SIG-M5 treated with dmso at 0.1 percent for 504 hours (cell line): Measurements from ENCODE around the gene ACOXL.
A peak's percentile ranks its signal among the peaks of the same experiment; 100 is the strongest.

Source experiments
- DNase-seq: peaks from one replicate; lab custom pipeline; 2025; ENCODE audit not compliant: unreplicated experiment; lab: John Stamatoyannopoulos, UW

ACOXL gene

DNA sequence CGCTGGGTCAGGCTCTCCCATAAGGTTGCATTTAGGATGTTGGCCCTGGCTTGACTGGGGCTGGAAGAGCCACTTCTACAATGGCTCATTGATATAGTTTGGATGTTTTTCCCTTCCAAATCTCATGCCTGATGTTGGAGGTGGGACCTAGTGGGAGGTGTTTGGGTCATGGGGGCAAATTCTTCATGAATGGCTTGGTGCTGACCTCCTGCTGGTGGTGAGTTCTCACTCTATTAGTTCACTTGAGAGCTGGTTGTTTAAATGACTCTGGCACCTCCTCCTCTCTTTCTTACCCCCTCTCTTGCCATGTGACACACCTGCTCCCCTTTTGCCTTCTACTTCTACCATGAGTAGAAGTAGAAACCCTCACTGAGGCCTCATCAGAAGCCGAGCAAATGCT is 20.5 kb downstream of the ACOXL start:
- no peak for DNase-seq

- peak; percentile 35 for DNase-seq
Observed at GRCh38 chr2:110755491-110756078, 23.2 kb downstream of the ACOXL start.

DNA sequence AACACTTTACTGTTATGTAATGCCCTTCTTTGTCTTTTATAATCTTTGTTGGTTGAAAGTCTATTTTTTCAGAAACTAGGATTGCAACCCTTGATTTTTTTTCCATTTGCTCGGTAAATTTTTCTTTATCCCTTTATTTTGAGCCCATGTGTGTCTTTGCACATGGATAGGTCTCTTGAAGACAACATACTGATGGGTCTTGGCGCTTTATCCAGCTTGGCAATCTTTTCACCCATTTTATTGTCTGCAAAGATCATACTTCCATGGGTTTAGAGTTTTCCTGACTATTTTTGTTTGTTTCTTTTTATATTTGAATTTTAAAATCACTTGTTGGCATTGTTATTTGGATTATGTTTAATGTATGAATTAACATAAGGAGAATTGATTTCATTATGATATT is 27.0 kb downstream of the ACOXL start:
- DNase-seq, result no peak

- DNase-seq, result no peak
Observed at GRCh38 chr2:110764931-110765330, 32.6 kb downstream of the ACOXL start.

DNA sequence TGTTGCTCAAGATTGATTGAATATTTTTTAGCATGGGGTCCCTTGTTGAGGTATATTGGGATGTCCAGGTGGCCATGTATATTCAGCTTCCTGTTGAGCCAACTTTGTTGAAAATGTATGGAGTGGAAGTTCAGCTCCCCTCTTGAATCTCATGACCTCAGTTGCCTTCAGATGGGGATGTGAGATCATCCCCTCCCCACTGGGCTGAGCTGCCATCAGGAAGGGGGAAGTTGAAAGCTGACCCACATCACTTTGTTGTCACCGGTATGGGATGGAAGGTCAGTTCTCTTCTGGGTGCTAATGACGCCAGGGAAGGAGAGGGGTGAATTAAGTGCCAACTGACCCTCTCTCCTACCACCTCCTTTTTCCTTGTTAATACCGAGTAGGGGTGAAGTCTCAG is 33.9 kb downstream of the ACOXL start:
- no peak for DNase-seq

DNA sequence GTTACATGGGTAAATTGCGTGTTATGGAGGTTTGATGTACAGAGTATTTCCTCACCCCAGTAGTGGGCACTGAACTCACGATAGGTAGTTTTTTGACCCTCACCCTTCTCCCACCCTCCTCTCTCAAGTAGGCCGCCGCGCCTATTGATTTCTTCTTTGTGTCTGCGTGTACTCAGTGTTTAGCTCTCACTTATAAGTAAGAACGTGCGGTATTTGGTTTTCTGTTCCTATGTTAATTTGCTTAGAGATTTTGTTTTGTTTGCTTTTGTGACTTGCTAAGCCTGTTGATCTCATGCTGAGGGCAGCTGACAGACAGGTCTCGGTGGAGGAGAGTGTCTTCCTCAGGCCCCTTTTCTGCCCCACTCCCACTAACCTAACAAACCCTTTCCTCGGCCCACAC is 36.2 kb downstream of the ACOXL start:
- no peak for DNase-seq

DNA sequence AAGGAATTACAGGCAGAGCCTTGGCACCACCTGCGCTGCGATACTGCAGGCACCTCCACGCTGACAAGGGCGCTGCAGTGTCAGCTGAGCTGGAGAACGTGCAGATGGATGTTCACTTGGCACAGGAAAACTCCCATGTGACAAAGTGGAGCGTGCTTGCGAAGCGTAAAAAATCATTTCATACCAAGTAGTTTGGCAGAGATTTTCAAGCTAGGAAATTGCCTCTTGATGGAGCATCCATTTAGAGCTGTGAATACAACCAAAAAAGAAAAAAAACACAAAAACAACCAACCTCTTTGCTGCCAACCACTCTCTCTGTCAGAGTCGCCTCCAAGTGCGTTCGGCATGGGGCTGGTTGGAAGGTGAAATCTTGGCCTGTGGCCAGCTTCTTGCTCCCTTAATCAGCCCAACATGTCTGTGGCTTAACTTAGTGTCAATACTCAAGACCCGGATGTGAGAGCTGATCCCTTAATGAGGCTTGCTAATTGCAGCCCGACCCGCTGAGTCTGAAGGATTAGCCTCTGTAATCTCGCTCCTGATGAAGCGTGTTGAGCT is 38.1 kb downstream of the ACOXL start:
- DNase-seq, result no peak

DNA sequence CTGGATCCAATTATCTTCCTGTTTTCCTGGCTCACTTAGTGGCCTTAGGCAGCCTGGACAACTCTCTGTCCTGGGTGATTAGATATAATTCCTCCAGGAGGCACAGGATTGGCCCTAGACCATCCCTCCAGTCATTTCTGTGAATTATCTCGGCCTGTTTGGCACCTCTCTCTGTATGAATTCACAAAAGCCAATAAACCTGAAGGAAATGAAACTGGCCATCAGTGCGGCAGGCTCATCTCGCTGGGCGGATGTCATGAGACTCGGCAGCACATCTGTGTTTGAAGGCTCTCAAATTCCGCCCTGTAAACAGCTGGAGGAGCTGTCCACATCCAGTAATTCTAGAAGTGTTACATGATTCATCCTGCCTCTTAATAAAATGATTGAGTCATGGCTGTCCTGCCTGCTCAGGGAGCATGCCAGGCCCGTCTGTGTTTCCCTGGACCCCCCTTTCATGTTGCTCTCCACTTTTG is 38.6 kb downstream of the ACOXL start:
- no peak for DNase-seq

- no peak for DNase-seq
Observed at GRCh38 chr2:110771547-110772382, 39.4 kb downstream of the ACOXL start.

- no peak for DNase-seq
Observed at GRCh38 chr2:110772383-110772755, 40.0 kb downstream of the ACOXL start.

DNA sequence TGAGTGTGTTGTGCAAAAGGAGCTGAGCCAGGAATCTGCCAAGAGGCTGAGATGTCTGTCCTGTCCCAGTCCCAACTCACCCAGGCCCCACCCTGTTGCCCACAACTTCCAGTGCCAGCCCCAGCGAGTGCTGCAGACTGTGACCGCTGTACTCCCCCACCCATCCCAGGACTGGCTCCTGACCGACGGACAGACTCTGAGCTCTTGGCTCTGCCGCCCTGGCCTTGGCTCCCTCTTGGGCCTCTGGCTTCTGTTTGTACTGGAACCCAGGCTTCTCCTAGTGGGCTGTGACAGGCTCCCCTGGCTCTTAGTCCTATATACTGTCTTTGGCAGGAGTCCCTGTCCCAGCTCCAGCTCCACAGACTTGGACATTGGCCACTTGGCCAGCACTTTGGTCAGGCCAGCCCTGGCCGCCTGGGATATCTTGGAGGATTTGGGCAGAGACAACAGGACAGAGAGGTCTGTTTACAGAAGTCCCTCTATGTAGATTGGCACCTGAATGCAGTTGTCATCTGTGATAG is 41.1 kb downstream of the ACOXL start:
- DNase-seq, result no peak

GRCh38 chr2:110774701-110775100 is 42.3 kb downstream of the ACOXL start:
- no peak for DNase-seq

DNA sequence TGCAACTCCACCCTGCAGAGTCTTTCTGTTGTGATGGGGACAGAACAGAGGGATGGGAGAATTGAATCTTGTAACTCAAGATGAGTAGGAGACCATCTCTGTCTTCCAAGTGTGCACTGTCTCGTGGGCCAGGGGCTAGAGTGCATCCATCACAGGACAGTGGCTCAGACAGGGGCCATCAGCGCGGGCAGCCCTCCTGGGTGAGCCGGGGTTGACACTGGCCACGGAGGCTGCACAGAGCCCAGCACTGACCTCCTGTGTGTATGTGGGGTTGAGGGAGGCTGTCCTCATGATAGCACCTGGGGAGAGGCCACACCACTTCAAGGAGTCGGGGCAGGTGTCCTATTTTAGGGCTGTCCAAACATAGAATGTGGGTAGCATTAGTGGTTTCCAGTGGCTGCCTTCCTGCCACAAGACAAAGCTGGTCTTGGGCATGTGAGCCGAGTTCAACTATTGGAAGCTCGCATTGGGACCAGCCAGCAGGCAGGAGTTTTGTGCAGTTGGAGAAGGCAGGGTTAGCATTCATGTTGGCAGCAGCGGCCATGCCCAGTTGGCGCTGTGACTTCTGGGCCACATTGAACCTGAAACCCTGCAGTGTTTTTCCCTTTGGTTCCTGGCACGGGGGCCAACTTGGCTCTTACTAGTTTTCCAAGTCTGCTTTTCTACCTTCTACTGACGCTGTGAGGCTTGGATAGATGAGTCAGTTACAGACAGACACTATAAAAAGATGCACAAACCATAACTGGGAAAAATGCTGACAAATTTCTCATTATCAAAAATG is 45.3 kb downstream of the ACOXL start:
- no peak for DNase-seq

DNA sequence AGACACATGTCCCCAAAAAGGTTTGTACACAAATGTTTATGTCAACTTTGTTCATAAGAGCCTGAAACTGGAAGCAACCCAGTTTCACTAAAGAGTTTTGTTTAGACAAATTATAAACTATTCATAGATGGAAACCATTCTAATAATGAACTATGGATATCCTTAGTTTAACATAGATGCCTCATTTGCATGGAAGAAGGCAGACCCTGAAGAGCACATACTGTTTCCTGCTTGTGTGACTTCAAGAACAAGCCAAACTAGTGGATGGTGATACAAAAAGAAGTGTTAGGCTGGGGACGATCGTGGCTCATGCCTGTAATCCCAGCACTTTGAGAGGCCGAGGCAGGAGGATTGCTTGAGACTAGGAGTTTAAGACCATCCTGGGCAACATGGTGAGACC is 48.1 kb downstream of the ACOXL start:
- DNase-seq, result no peak

GRCh38 chr2:110783196-110783873 is 51.0 kb downstream of the ACOXL start:
- no peak for DNase-seq

GRCh38 chr2:110784047-110784631 is 51.8 kb downstream of the ACOXL start:
- no peak for DNase-seq

DNA sequence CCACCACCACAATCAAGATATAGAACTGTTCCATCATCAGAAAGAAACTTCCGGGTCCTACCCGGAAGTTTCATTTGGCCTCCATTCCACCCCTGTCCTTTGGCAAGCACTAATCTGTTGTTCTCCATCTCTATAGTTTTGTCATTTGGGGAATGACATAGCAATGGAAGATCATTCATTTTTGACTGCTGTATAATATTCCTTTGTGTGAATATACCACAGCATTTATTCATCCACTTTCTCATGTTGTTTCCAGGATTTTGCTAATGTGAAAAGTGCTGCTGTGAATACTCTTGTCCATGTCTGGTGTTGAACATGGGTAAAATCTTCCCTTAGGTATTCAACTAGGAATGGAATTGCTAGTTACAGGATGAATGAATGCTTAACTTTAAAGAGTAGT is 53.1 kb downstream of the ACOXL start:
- no peak for DNase-seq

GRCh38 chr2:110788976-110789375 is 56.6 kb downstream of the ACOXL start:
- no peak for DNase-seq

DNA sequence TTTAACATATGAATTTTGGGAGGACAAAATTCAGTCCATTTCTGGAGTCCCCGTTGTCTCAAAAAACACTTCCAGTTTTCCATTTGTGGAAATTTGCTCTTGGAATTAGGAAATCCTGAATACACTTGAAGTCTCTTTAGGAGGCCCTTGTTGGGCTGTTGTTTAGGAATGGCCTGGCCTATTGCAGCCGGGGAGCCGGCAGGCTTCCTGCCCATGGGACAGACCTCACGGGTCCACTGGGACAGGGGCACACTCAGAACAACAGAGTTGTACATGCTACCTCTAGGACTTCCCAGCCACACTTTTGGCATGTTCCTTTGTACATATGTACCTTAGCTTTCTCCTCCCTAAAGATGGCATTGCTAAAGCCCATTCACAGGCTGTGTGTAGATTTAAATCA is 57.3 kb downstream of the ACOXL start:
- no peak for DNase-seq

DNA sequence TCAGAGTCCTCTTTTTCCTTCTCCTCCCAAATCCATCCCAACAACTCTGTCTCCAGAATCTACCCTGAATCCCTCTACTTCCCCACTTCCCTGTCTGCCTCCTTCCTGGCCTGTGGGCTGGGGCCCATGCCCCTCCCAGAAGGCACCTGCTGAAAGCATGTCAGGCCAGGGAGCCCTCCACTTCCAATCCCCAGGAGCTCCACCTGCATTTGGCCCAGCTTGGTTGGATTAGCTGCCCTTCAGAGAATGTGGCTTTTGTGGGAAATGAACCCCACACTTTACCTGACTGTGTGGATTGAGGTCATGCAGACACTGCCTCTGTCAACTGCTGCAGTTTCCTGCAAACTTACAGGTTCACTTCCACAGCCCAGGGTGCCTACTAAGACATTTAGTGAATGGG is 58.5 kb downstream of the ACOXL start:
- DNase-seq, result no peak
